ENCODE results near the gene SDHA.
"Not testable (repeated sequence)": the region's sequence is repeated elsewhere in the genome, so short reads cannot be mapped to it uniquely, and the experiment has no call there.

Gene SDHA

DNA sequence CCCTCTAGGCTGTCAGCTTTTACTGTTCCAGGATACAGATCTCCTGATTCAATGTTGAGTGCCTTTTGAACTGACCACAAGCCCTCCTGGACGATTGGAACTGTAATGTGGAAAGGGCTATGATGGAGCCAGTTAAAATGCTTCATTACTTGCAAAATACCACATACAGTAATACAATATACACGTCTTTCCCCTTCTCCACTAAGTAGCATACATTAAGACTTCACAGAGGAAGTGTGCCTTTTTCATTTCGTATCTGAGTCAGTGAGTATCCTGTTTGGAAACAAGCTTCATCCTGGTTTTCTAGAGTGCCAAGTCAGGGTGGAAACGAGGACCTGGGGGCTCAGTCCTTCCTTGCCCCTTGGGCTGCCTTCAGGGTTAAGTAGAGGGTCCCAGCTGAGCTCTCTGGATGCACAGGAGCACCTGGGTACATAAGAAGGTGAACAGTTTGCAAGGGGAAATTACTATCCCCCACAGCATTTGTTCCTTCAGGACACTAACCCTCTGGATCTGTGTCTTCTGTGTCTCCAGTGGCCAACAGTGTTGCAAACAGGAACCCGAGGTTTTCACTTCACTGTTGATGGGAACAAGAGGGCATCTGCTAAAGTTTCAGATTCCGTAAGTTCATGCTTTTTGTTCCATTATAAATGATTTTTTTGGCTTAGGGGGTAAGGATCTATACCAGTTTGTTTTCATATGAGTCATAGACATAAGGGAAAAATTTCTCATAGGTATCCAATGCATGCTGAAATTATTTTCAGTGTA lies 5.0 kb downstream of the SDHA start:
- DNase-seq (ENCODE audit: low read depth) = not testable (repeated sequence)

DNA sequence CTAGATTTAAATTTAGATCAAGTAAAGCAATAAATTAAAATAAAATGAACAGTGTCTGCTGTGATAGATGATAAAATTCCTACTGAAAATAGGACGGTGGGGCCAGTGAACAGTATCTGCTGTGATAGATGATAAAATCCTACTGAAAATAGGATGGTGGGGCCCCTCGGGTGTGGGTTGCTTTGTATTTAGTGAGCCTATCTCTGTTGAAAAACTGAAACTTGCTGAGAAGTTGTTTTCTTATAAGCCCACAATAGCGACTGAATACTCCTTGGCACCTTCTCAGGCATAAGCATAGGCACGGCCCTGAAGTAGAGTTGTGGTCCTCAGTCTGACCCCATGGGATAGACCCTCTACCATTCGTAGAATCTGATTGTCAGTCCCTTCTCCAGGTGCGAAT lies 5.7 kb downstream of the SDHA start:
- no peak for DNase-seq (ENCODE audit: low read depth)

- DNase-seq (ENCODE audit: low read depth) = no peak
Measured at GRCh38 chr5:225334-225733, 7.2 kb downstream of the SDHA start.

DNA sequence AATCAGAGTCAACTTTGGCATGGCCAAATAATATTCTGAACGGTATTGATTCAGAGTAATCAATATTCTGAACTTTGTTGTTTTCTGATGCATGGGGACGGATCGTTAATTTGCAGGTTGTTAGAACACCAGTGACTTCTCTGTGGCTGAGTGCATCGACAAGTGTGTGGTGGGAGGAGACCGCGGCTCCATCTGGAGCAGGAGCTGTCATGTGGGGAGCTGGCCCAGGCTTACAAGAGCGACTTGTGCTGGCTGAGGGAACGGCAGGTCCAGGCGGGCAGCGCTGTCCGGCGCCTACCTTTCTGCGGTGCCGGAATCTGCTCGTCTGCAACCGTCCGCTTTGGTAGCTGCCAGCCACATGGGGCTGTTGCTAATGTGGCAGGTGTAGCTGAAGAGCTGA lies 9.3 kb downstream of the SDHA start:
- DNase-seq (ENCODE audit: low read depth) = not testable (repeated sequence)

GRCh38 chr5:228886-229285 lies 10.8 kb downstream of the SDHA start:
- DNase-seq (ENCODE audit: low read depth) = no peak

GRCh38 chr5:230711-231110 lies 12.6 kb downstream of the SDHA start:
- DNase-seq (ENCODE audit: low read depth) = no peak

DNA sequence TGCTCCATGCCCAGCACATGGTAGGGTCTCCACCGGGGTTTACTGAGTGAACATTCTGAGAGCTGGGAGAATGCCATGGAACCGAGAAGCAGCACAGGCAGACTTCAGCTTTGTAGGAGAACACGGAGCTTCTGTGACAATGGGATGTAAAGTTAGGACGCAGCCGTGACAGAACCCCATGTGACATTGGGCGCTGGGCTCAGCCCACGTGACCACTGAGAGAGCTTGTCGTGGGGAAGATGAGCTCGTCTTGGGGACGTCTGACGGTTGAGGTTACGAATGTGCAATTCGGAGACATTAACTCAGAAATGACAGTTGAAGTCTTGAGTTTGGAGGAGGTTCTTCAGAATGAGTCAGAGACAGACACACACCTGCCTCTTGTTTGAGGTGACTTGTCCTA lies 13.5 kb downstream of the SDHA start:
- no peak for DNase-seq (ENCODE audit: low read depth)

DNA sequence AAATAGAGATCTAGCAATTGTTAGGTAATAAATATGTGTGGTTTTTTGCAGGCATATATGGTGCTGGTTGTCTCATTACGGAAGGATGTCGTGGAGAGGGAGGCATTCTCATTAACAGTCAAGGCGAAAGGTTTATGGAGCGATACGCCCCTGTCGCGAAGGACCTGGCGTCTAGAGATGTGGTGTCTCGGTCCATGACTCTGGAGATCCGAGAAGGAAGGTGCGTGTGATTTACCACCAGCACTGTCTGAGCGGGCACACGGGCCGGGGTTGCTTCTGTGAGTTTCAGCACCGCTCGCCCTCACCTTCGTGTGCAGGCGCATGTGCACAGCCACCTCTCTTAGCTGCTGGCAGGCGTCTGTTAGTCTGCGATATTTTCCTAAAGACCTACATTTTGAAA lies 15.3 kb downstream of the SDHA start:
- not testable (repeated sequence) for DNase-seq (ENCODE audit: low read depth)

DNA sequence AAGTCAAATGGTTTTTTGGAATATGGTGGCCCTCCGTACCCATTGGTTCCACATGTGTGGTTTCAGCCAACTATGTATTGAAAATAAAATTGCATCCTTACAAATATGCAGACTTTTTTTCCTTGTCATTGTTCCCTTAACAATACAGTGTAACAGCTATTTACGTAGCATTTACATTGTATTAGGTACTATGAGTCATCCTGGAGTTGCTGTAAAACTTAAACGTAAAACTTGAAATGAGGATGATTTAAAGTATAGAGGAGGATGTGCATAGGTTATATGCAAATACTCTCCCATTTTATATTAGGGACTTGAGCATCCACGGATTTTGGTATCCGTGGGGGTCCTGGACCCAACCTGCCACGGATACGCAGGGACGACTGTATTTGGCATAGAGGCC lies 16.3 kb downstream of the SDHA start:
- no peak for DNase-seq (ENCODE audit: low read depth)

GRCh38 chr5:235527-235926 lies 17.4 kb downstream of the SDHA start:
- not testable (repeated sequence) for DNase-seq (ENCODE audit: low read depth)

DNA sequence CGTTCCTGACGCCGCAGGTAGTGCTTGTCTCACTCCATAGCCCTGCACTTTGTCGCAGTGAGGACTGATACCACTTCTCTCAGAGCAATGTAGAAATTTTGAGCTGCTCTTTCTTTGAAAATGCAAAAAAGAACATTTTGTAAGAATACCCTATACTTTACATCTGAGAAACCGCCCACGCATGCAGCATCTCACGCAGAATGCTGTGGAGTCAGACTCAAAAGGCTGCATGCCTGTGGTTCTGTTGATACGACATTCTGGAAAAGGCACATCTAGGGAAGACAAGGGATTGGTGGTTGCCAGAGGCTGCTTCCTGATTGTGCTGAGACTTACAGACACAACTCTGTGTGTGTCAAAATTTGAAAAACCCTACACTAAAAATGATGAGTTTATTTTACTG lies 19.8 kb downstream of the SDHA start:
- DNase-seq (ENCODE audit: low read depth) = not testable (repeated sequence)

DNA sequence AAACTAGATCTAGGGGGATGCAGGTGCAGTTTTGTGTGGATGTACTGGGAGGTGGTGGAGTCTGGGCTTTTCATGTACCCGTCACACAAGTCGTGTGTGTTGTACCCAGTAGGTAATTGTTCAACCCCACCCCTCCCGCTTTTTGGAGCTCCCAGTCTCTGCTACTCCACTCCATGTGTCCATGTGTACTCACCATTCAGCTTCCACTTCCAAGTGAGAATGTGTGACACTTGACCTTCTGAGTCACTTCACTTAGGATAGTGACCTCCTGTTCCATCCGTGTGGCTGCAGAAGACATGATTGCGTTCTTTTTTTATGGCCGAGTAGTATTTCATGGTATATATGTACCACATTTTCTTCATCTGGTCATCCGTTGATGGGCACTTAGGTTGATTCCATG lies 22.4 kb downstream of the SDHA start:
- not testable (repeated sequence) for DNase-seq (ENCODE audit: low read depth)

DNA sequence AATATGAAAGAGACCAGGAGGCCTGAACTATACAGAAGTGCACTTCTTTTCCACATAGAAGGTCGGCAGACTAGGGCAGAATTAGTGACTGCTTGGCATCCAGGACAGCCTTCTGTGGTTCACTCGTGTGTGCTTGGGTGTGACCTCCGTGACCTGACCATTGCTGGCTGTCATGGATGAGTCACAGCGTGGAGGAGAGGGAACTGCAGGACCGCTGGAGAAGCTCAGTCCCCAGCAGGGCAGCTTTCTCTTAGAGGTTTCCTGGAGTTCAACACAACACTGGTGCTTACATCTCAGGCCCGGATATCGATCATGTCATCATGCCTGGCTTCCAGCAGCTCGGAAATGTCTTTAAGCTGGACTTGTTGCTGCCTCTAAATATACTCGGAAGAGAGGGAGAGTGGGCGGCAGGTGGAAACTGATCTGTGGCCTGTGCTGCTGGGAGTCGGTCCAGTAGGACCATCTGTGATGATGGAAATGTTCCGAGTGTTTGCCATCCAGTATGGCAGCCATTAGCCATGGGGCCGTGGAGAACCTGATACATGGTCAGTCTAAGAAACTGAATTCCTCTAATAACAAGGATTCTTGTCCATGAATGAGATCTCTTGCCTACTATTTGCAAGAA lies 23.0 kb downstream of the SDHA start:
- not testable (repeated sequence) for DNase-seq (ENCODE audit: low read depth)

DNA sequence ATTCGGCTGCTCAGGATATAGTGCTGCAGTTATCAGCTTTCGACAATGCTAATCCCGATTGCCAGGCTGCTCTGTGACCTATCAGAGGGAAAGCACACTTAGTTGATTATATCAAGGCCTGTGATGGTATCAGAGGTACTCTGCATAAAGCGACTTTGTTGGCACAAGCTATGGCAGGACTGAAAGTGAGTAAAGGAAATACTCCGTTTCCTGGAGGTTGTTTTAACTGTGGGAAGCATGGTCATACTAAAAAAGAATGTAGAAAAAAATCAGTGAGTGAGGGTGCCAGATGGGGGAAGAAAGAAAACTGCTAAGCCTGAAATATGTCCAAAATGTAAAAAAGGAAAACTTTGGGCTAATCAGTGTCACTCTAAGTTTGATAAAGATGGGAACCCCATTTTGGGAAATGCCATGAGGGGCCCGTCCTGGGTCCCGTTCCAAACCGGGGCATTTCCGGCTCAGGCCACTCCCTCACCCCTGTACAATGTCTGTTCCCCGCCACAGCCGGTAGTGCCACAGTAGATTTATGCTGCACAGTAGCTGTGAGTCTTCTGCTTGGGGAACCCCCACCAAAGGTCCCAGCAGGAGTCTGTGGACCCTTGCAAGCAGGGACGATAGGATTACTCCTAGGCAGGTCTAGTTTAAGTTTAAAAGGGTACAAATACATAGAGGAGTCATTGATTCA lies 25.7 kb downstream of the SDHA start:
- DNase-seq (ENCODE audit: low read depth) = not testable (repeated sequence)

- DNase-seq (ENCODE audit: low read depth) = not testable (repeated sequence)
Measured at GRCh38 chr5:245717-246116, 27.6 kb downstream of the SDHA start.

- not testable (repeated sequence) for DNase-seq (ENCODE audit: low read depth)
Measured at GRCh38 chr5:250396-250795, 32.3 kb downstream of the SDHA start.

DNA sequence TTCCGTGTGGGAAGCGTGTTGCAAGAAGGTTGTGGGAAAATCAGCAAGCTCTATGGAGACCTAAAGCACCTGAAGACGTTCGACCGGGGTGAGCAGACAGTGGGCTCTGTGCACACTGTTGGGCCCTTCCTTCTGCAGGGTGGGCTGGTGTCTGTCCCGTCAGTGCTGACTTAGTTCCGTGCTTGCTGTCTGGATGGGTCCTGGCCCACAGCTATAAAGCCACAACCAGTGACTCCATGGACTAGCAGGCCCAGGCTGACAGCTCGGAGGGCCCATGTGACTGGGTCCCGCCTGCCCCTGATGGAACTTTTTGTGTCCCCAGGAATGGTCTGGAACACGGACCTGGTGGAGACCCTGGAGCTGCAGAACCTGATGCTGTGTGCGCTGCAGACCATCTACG lies 32.9 kb downstream of the SDHA start:
- DNase-seq (ENCODE audit: low read depth) = not testable (repeated sequence)

DNA sequence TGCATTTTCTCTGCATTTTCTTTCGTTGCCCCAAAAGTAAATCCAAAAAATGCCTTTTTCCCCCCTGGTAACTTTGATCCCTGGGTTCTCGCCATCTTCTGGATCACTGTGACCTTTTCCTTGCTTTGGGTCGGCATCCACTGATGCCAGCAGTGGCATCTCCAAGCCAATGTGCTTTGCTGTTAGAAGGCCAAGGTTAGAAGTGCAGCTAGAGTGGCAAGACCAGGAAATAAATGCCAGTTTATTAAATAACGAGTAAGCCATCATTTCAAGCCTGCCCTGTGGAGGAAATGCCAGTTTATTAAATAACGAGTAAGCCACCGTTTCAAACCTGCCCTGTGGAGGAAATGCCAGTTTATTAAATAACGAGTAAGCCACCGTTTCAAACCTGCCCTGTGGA lies 33.4 kb downstream of the SDHA start:
- DNase-seq (ENCODE audit: low read depth) = not testable (repeated sequence)

DNA sequence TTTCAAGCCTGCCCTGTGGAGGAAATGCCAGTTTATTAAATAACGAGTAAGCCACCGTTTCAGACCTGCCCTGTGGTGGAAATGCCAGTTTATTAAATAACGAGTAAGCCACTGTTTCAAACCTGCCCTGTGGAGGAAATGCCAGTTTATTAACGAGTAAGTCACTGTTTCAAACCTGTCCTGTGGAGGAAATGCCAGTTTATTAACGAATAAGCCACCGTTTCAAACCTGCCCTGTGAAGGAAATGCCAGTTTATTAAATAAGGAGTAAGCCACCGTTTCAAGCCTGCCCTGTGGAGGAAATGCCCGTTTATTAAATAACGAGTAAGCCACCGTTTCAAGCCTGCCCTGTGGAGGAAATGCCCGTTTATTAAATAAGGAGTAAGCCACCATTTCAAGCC lies 33.9 kb downstream of the SDHA start:
- not testable (repeated sequence) for DNase-seq (ENCODE audit: low read depth)

GRCh38 chr5:252546-252945 lies 34.4 kb downstream of the SDHA start:
- no peak for DNase-seq (ENCODE audit: low read depth)

- not testable (repeated sequence) for DNase-seq (ENCODE audit: low read depth)
Measured at GRCh38 chr5:254322-254721, 36.2 kb downstream of the SDHA start.

GRCh38 chr5:255116-255515 lies 37.0 kb downstream of the SDHA start:
- DNase-seq (ENCODE audit: low read depth) = not testable (repeated sequence)

GRCh38 chr5:256347-256746 lies 38.2 kb downstream of the SDHA start:
- not testable (repeated sequence) for DNase-seq (ENCODE audit: low read depth)
